HCT116 (cell line): ENCODE results near the gene HELZ2. TPM values are rescaled to one million over a fixed set of nuclear protein-coding genes. Genes with fewer than 3 reads are reported as not detected.

ENCODE experiments used
- ATAC-seq: fragments of 200-7000 bp; cut with Tn5 transposase; 2 replicates; pipeline ENCODE4 v1.9.1; 2020; ENCODE audit warnings: mild to moderate bottlenecking, moderate library complexity
- BruUV-seq: library from RNA; stranded (reverse); fragments of 400-500 nt; replicated peaks from 2 replicates; lab custom pipeline; 2021; lab: Mats Ljungman, UMichigan
- CTCF ChIA-PET: fragments of 300-600 bp; sonication (Branson Sonifier 250); formaldehyde crosslinking; loops from one replicate; lab custom pipeline; 2021; ENCODE audit warnings: antibody characterized with exemption; lab: Charles Lee
- POLR2A ChIA-PET: fragments of 300-600, 350-600 bp; sonication (Branson Sonifier 250); formaldehyde crosslinking; loops from one replicate; lab custom pipeline; 2021; ENCODE audit warnings: antibody characterized with exemption; lab: Charles Lee
- RAD21 ChIA-PET, 2 experiments: fragments of 300-600 bp; sonication (Branson Sonifier 250); formaldehyde crosslinking; loops; one replicate each; lab custom pipeline; 2023; ENCODE audit warnings: low total read pairs in 2 of 2; ENCODE audit not compliant: uncharacterized antibody in 2 of 2, unreplicated experiment in 2 of 2, low non-redundant PET in 1 of 2; lab: Charles Lee
- DNase-seq: peaks from one replicate; pipeline ENCODE4 v3.0.0-alpha.2; 2010; ENCODE audit warnings: low read depth, low spot score
- H2AFZ ChIP-seq: fragments of 200-600 bp; shearing (Covaris generic), sonication (generic); 2 replicates; pipeline ENCODE4 v1.6.1; 2017; ENCODE audit warnings: low read depth, mixed run types, mixed read lengths, antibody characterized with exemption, low read length; ENCODE audit not compliant: poor library complexity, severe bottlenecking
- H3K27ac ChIP-seq: 2 replicates; pipeline ENCODE4 v1.5.1; 2012; ENCODE audit warnings: low read depth, low read length
- H3K27me3 ChIP-seq: fragments of 200-600 bp; sonication (generic); 2 replicates; pipeline ENCODE4 v1.6.1; 2016; ENCODE audit warnings: mixed run types, low read length, mixed read lengths; ENCODE audit not compliant: insufficient read depth
- H3K36me3 ChIP-seq, 2 experiments: fragments of 200-500 bp in 1 of 2; fragments of 200-600 bp in 1 of 2; sonication (Bioruptor generic) in 1 of 2; sonication (generic) in 1 of 2; 2 replicates each; pipeline versions ENCODE4 v1.5.1 to v1.6.1; 2014 to 2016; ENCODE audit warnings: low read length in 2 of 2, inconsistent platforms in 1 of 2, mixed read lengths in 1 of 2, mixed run types in 1 of 2; ENCODE audit not compliant: insufficient read depth in 2 of 2, control insufficient read depth in 1 of 2
- H3K4me1 ChIP-seq, 2 experiments: fragments of 200-600 bp in 1 of 2; sonication (generic) in 1 of 2; 2 replicates each; pipeline versions ENCODE4 v1.5.1 to v1.6.1; 2012 to 2017; ENCODE audit warnings: low read length in 2 of 2, inconsistent platforms in 1 of 2, mild to moderate bottlenecking in 1 of 2, mixed read lengths in 1 of 2, mixed run types in 1 of 2, moderate library complexity in 1 of 2; ENCODE audit not compliant: insufficient read depth in 2 of 2, control insufficient read depth in 1 of 2
- H3K4me2 ChIP-seq: fragments of 200-600 bp; sonication (generic); 2 replicates; pipeline ENCODE4 v1.6.1; 2017; ENCODE audit warnings: mixed run types, low read length, mixed read lengths
- H3K4me3 ChIP-seq, 2 experiments: fragments of 200-600 bp in 1 of 2; sonication (generic) in 1 of 2; replicated peaks in 1 of 2; 2 replicates each; pipeline ENCODE4 v1.5.1; 2011 to 2016; ENCODE audit warnings: low read length in 2 of 2, control low read depth in 1 of 2, low read depth in 1 of 2, mild to moderate bottlenecking in 1 of 2, mixed read lengths in 1 of 2, mixed run types in 1 of 2
- H3K79me2 ChIP-seq: fragments of 200-600 bp; sonication (generic); 2 replicates; pipeline ENCODE4 v1.6.1; 2017; ENCODE audit warnings: mild to moderate bottlenecking, mixed run types, low read length, moderate library complexity, mixed read lengths; ENCODE audit not compliant: insufficient read depth
- H3K9ac ChIP-seq: fragments of 200-600 bp; sonication (generic); 2 replicates; pipeline ENCODE4 v1.6.1; 2016; ENCODE audit warnings: low read length, mixed read lengths
- H3K9me2 ChIP-seq: fragments of 200-600 bp; sonication (generic), shearing (Covaris generic); 2 replicates; pipeline ENCODE4 v1.6.1; 2017; ENCODE audit warnings: mixed run types, mild to moderate bottlenecking, moderate library complexity; ENCODE audit not compliant: insufficient read depth
- H3K9me3 ChIP-seq, 2 experiments: fragments of 200-500 bp in 1 of 2; fragments of 200-600 bp in 1 of 2; sonication (Bioruptor generic) in 1 of 2; sonication (generic) in 1 of 2; 2 replicates each; pipeline ENCODE4 v1.6.1; 2014 to 2017; ENCODE audit warnings: low read length in 2 of 2, mixed read lengths in 2 of 2, inconsistent platforms in 1 of 2, low read depth in 1 of 2, mild to moderate bottlenecking in 1 of 2, mixed run types in 1 of 2, moderate library complexity in 1 of 2; ENCODE audit not compliant: control insufficient read depth in 1 of 2, insufficient read depth in 1 of 2
- H4K20me1 ChIP-seq: fragments of 200-600 bp; sonication (generic), shearing (Covaris generic); 2 replicates; pipeline ENCODE4 v1.6.1; 2017; ENCODE audit warnings: mixed run types, mild to moderate bottlenecking, moderate library complexity; ENCODE audit not compliant: insufficient read depth
- CBX3 ChIP-seq: IDR thresholded peaks from 2 replicates; pipeline ENCODE4 v1.6.1; 2012; ENCODE audit warnings: low read depth
- CEBPB ChIP-seq: IDR thresholded peaks from 2 replicates; pipeline ENCODE4 v1.6.1; 2012; ENCODE audit warnings: low read depth
- CTCF ChIP-seq, 3 experiments: fragments of 200-600 bp in 1 of 3; sonication (generic) in 1 of 3; IDR thresholded peaks in 2 of 3; conservative IDR thresholded peaks in 1 of 3; 2 replicates each; pipeline ENCODE4 v1.5.1; 2012 to 2017; ENCODE audit warnings: low read depth in 2 of 3, low read length in 2 of 3, antibody characterized with exemption in 1 of 3, borderline replicate concordance in 1 of 3, control low read depth in 1 of 3, mild to moderate bottlenecking in 1 of 3, mixed read lengths in 1 of 3, mixed run types in 1 of 3, moderate library complexity in 1 of 3; ENCODE audit not compliant: insufficient read depth in 1 of 3
- EGR1 ChIP-seq: IDR thresholded peaks from 2 replicates; pipeline ENCODE4 v1.6.1; 2012; ENCODE audit warnings: low read depth
- EZH2phosphoT487 ChIP-seq: fragments of 200-600 bp; IDR thresholded peaks from 2 replicates; pipeline ENCODE4 v1.6.1; 2018; ENCODE audit warnings: antibody characterized with exemption, borderline replicate concordance
- JUND ChIP-seq: IDR thresholded peaks from 2 replicates; pipeline ENCODE4 v1.6.1; 2012
- MAX ChIP-seq: IDR thresholded peaks from 2 replicates; pipeline ENCODE4 v1.6.1; 2012
- POLR2A ChIP-seq: IDR thresholded peaks from 2 replicates; pipeline ENCODE4 v1.7.0; 2011; ENCODE audit warnings: borderline replicate concordance; ENCODE audit not compliant: insufficient read depth, insufficient read length; ENCODE audit errors: extremely low read depth
- POLR2AphosphoS5 ChIP-seq: IDR thresholded peaks from 2 replicates; pipeline ENCODE4 v1.6.1; 2011; ENCODE audit warnings: mild to moderate bottlenecking, low read depth, low read length, moderate library complexity
- RAD21 ChIP-seq: IDR thresholded peaks from 2 replicates; pipeline ENCODE4 v1.6.1; 2012; ENCODE audit warnings: low read depth, mild to moderate bottlenecking
- REST ChIP-seq: IDR thresholded peaks from 2 replicates; pipeline ENCODE4 v1.6.1; 2012; ENCODE audit warnings: low read depth
- SIN3A ChIP-seq: IDR thresholded peaks from 2 replicates; pipeline ENCODE4 v1.6.1; 2012; ENCODE audit warnings: low read depth
- SP1 ChIP-seq: IDR thresholded peaks from 2 replicates; pipeline ENCODE4 v1.6.1; 2012; ENCODE audit warnings: low read depth
- SRF ChIP-seq: IDR thresholded peaks from 2 replicates; pipeline ENCODE4 v1.6.1; 2012; ENCODE audit warnings: low read depth
- TCF7L2 ChIP-seq: IDR thresholded peaks from 2 replicates; pipeline ENCODE4 v1.7.0; 2011; ENCODE audit warnings: borderline replicate concordance, inconsistent platforms; ENCODE audit not compliant: insufficient read depth, insufficient read length; ENCODE audit errors: extremely low read depth
- YY1 ChIP-seq: IDR thresholded peaks from 2 replicates; pipeline ENCODE4 v1.6.1; 2011; ENCODE audit warnings: low read length, low read depth, moderate library complexity, mild to moderate bottlenecking; ENCODE audit not compliant: insufficient replicate concordance; ENCODE audit errors: extremely low read depth
- ZFX ChIP-seq: fragments of 450-650 bp; IDR thresholded peaks from 2 replicates; pipeline ENCODE4 v1.6.1; 2017
- ZNF274 ChIP-seq: fragments of 200-500 bp; sonication (Bioruptor generic); IDR thresholded peaks from 2 replicates; pipeline ENCODE4 v1.6.1; 2014; ENCODE audit warnings: mild to moderate bottlenecking, low read depth, low read length, inconsistent platforms
- intact Hi-C: fragments of 100-400 bp; cut with micrococcal nuclease; formaldehyde crosslinking; loops from 2 replicates; pipeline ENCODE4 v1.10.0; 2022
- total RNA-seq: library from RNA; stranded (reverse); gene quantifications from one replicate; pipeline ENCODE4 v1.2.1, GENCODE V29; 2021; ENCODE audit not compliant: unreplicated experiment

Gene HELZ2
- total RNA-seq, 1 experiment from 2014 or later: 44.0 TPM

GRCh38 chr20:63618291-63618980, 44.4 kb upstream of the HELZ2 start:
- BruUV-seq: no TSS peak
- no peaks in the 10 kb centered on the region for H3K9me2 ChIP-seq
- RAD21 ChIA-PET: no interaction called here
- TF ChIP-seq SP1 (no peak), YY1 (no peak), RAD21 (no peak), SIN3A (no peak), EGR1 (no peak), EZH2phosphoT487 (no peak), REST (no peak), ZNF274 (no peak), JUND (no peak), CTCF (IDR thresholded peaks at IDR 0.05 in 2 of 3, conservative IDR thresholded peaks at IDR 0.05 in 1 of 3; ENCODE audit: borderline replicate concordance in 1 of 3, insufficient read depth in 1 of 3, low read depth in 2 of 3, low read length in 2 of 3) (no peak), CBX3 (no peak), MAX (no peak), CEBPB (no peak), ZFX (no peak), POLR2A (no peak), SRF (no peak), POLR2AphosphoS5 (no peak), TCF7L2 (no peak)
- TF ChIP-seq, all 23 proteins: peak for 0
- Histone ChIP-seq H4K20me1 (no peaks in the 10 kb centered on the region), H3K9me3 (peaks cover 5 to 6% of the 10 kb centered on the region in 2 experiments; a peak in 1 of 4 replicates), H3K4me2 (no peak overlapping the region), H3K27ac (no peak overlapping the region; the same call in 1 of the 2 replicates), H3K79me2 (peaks cover 35% of the 10 kb centered on the region), H3K4me1 (no peaks in the 10 kb centered on the region), H3K27me3 (no peaks in the 10 kb centered on the region), H3K9ac (no peak overlapping the region), H3K4me3 (no peak overlapping the region), H3K36me3 (peaks cover 4 to 20% of the 10 kb centered on the region in 2 experiments), H2AFZ (no peak overlapping the region)
- ChIA-PET POLR2A (no interaction called here), CTCF (no interaction called here)
- DNase-seq (no peak), ATAC-seq (no peak)
- intact Hi-C loops: no loop called here
